ENCODE results near the gene JOSD2.

DNA sequence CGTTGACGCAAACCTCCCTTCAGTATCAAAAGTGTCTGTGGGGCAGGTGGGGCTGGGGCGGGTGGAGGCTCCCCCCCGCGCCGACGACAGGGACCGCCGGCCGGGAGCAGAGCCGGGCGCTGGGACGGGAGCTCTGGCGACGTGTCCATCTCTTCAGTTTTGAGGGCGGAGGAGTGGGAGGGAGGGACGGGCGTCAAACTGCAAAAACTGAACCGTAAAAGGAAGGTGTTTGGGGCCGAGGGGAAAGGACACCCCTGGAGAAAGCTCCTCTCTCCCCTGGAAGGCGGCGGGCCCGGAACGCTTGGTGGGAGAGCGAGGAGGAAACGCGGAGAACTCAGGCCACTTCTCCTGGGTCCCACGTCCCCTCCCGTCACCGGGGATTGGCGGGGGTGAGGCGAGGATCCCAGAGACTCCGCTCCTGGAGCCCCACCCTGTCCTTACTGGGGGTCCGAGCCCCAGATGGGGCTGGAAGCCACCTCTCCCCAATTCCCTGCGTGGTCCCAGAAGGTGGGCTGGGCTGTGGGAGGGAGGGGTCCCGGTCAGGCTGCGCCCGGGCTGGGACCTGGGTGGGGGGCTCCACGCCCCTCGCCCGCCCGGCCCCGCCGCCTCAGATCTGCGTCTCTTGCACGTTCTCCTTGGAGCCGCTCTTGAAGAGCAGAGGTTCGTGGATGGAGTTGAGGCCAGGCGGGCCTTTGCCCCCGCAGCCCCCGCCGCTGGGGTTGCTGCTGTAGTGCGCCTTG is 6.1 kb upstream of the JOSD2 start:
- TF ChIP-seq CTCF (conservative IDR thresholded peaks at IDR 0.05; ENCODE audit: low read depth, low read length) (no peak), EZH2 (IDR thresholded peaks at IDR 0.05; ENCODE audit: low read length, unreplicated experiment) (no peak)
